ENCODE data around the gene CDC20.

Gene CDC20

GRCh38 chr1:43317817-43318471, 40.8 kb upstream of the CDC20 start:
- Histone ChIP-seq H3K4me3 (ENCODE audit: low read length) (no peak overlapping the region), H3K36me3 (ENCODE audit: insufficient read depth, low read length) (no peaks in the 10 kb centered on the region), H3K27ac (ENCODE audit: low read depth, low read length) (no peak overlapping the region), H3K27me3 (ENCODE audit: insufficient read depth, low read length) (no peaks in the 10 kb centered on the region), H3K9me3 (ENCODE audit: insufficient read depth, low read depth, low read length) (no peaks in the 10 kb centered on the region), H3K9ac (ENCODE audit: low read depth, low read length) (no peak overlapping the region), H3K4me1 (ENCODE audit: insufficient read depth, low read length) (no peaks in the 10 kb centered on the region)
- 91% methylated on average over 15 of the region's 15 CpGs for WGBS

- no peak overlapping the region for H3K9ac ChIP-seq (ENCODE audit: low read depth, low read length)
- H3K27me3 ChIP-seq (ENCODE audit: insufficient read depth, low read length), result no peaks in the 10 kb centered on the region
- no peaks in the 10 kb centered on the region for H3K4me1 ChIP-seq (ENCODE audit: insufficient read depth, low read length)
- H3K27ac ChIP-seq (ENCODE audit: low read depth, low read length), result no peak overlapping the region
- no peaks in the 10 kb centered on the region for H3K9me3 ChIP-seq (ENCODE audit: insufficient read depth, low read depth, low read length)
- H3K36me3 ChIP-seq (ENCODE audit: insufficient read depth, low read length), result no peaks in the 10 kb centered on the region
- WGBS, result 89% methylated on average over 4 of the region's 4 CpGs
- no peak overlapping the region for H3K4me3 ChIP-seq (ENCODE audit: low read length)
Measured at GRCh38 chr1:43318831-43319230, 40.0 kb upstream of the CDC20 start.

DNA sequence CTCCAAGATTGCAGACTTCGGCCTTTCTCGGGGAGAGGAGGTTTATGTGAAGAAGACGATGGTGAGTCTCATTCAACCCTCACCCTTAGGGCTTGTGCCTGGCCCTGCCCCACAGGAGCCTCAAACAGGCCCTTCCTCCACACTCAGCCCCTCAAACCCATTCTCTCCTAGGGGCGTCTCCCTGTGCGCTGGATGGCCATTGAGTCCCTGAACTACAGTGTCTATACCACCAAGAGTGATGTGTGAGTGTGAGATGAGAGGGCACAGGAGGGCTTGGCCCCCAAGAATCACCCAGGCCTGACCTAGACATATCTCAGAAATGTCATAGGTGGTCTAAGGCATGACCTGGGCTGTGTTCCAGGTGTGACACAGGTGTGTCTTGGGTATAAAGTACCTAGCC, 39.5 kb upstream of the CDC20 start:
- H3K27me3 ChIP-seq (ENCODE audit: insufficient read depth, low read length), result no peaks in the 10 kb centered on the region
- 100% methylated on average over 3 of the region's 5 CpGs for WGBS
- peaks cover under 1% of the 10 kb centered on the region; the same call in 1 of the 2 replicates for H3K4me1 ChIP-seq (ENCODE audit: insufficient read depth, low read length)
- no peak overlapping the region for H3K4me3 ChIP-seq (ENCODE audit: low read length)
- H3K9me3 ChIP-seq (ENCODE audit: insufficient read depth, low read depth, low read length), result no peaks in the 10 kb centered on the region
- H3K36me3 ChIP-seq (ENCODE audit: insufficient read depth, low read length), result no peaks in the 10 kb centered on the region
- H3K9ac ChIP-seq (ENCODE audit: low read depth, low read length), result no peak overlapping the region
- no peak overlapping the region for H3K27ac ChIP-seq (ENCODE audit: low read depth, low read length)

DNA sequence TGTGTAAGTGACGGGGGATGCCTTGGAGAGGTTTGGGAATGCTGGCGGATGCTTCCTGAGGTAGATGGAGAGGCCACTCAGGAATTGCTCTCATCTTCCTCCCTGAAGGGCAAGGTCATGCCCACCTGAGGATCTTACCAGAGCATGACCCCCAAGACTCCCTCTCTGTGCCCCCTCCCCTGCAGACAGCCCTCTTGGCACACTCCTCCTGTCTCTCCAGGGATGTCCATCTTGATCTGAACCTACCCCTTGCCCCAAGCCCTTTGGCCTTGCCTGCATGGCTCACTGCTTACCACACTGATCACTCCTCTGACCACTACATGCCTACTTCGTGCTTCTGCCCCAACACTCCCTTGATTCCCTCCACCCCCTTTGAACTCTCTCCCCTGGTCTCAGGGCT, 39.0 kb upstream of the CDC20 start:
- Histone ChIP-seq H3K9me3 (ENCODE audit: insufficient read depth, low read depth, low read length) (no peaks in the 10 kb centered on the region), H3K27ac (ENCODE audit: low read depth, low read length) (no peak overlapping the region), H3K4me3 (ENCODE audit: low read length) (no peak overlapping the region), H3K36me3 (ENCODE audit: insufficient read depth, low read length) (no peaks in the 10 kb centered on the region), H3K9ac (ENCODE audit: low read depth, low read length) (no peak overlapping the region), H3K4me1 (ENCODE audit: insufficient read depth, low read length) (peaks cover 5% of the 10 kb centered on the region; the same call in 1 of the 2 replicates), H3K27me3 (ENCODE audit: insufficient read depth, low read length) (no peaks in the 10 kb centered on the region)
- 92% methylated on average over 3 of the region's 3 CpGs for WGBS

- H3K27me3 ChIP-seq (ENCODE audit: insufficient read depth, low read length), result no peaks in the 10 kb centered on the region
- H3K4me3 ChIP-seq (ENCODE audit: low read length), result no peak overlapping the region
- H3K9ac ChIP-seq (ENCODE audit: low read depth, low read length), result no peak overlapping the region
- no peak overlapping the region for H3K27ac ChIP-seq (ENCODE audit: low read depth, low read length)
- peaks cover 12% of the 10 kb centered on the region; the same call in 1 of the 2 replicates for H3K9me3 ChIP-seq (ENCODE audit: insufficient read depth, low read depth, low read length)
- no peaks in the 10 kb centered on the region for H3K36me3 ChIP-seq (ENCODE audit: insufficient read depth, low read length)
- peaks cover 8% of the 10 kb centered on the region; the same call in 1 of the 2 replicates for H3K4me1 ChIP-seq (ENCODE audit: insufficient read depth, low read length)
- 91% methylated on average over 16 of the region's 16 CpGs for WGBS
Measured at GRCh38 chr1:43321331-43321891, 37.4 kb upstream of the CDC20 start.

- peaks cover 17% of the 10 kb centered on the region; the same call in 1 of the 2 replicates for H3K9me3 ChIP-seq (ENCODE audit: insufficient read depth, low read depth, low read length)
- no peak overlapping the region for H3K9ac ChIP-seq (ENCODE audit: low read depth, low read length)
- H3K4me3 ChIP-seq (ENCODE audit: low read length), result no peak overlapping the region
- H3K36me3 ChIP-seq (ENCODE audit: insufficient read depth, low read length), result no peaks in the 10 kb centered on the region
- peaks cover 8% of the 10 kb centered on the region; the same call in 1 of the 2 replicates for H3K4me1 ChIP-seq (ENCODE audit: insufficient read depth, low read length)
- WGBS, result 96% methylated on average over 5 of the region's 5 CpGs
- no peaks in the 10 kb centered on the region for H3K27me3 ChIP-seq (ENCODE audit: insufficient read depth, low read length)
- H3K27ac ChIP-seq (ENCODE audit: low read depth, low read length), result no peak overlapping the region
Measured at GRCh38 chr1:43322506-43322905, 36.3 kb upstream of the CDC20 start.

GRCh38 chr1:43324810-43325209, 34.0 kb upstream of the CDC20 start:
- Histone ChIP-seq H3K4me1 (ENCODE audit: insufficient read depth, low read length) (peaks cover 9% of the 10 kb centered on the region; the same call in 1 of the 2 replicates), H3K9me3 (ENCODE audit: insufficient read depth, low read depth, low read length) (peaks cover 27% of the 10 kb centered on the region; the same call in 1 of the 2 replicates), H3K27me3 (ENCODE audit: insufficient read depth, low read length) (no peaks in the 10 kb centered on the region), H3K27ac (ENCODE audit: low read depth, low read length) (no peak overlapping the region), H3K36me3 (ENCODE audit: insufficient read depth, low read length) (no peaks in the 10 kb centered on the region), H3K4me3 (ENCODE audit: low read length) (no peak overlapping the region), H3K9ac (ENCODE audit: low read depth, low read length) (no peak overlapping the region)
- 91% methylated on average over 1 of the region's 1 CpG for WGBS

- Histone ChIP-seq H3K4me1 (ENCODE audit: insufficient read depth, low read length) (peaks cover 12% of the 10 kb centered on the region; the same call in 1 of the 2 replicates), H3K27ac (ENCODE audit: low read depth, low read length) (no peak overlapping the region), H3K9me3 (ENCODE audit: insufficient read depth, low read depth, low read length) (peaks cover 27% of the 10 kb centered on the region; the same call in 1 of the 2 replicates), H3K27me3 (ENCODE audit: insufficient read depth, low read length) (no peaks in the 10 kb centered on the region), H3K4me3 (ENCODE audit: low read length) (no peak overlapping the region), H3K36me3 (ENCODE audit: insufficient read depth, low read length) (no peaks in the 10 kb centered on the region), H3K9ac (ENCODE audit: low read depth, low read length) (no peak overlapping the region)
Measured at GRCh38 chr1:43325381-43325780, 33.4 kb upstream of the CDC20 start.

- H3K9me3 ChIP-seq (ENCODE audit: insufficient read depth, low read depth, low read length), result peaks cover 27% of the 10 kb centered on the region; the same call in 1 of the 2 replicates
- no peaks in the 10 kb centered on the region for H3K36me3 ChIP-seq (ENCODE audit: insufficient read depth, low read length)
- WGBS, result no CpG with 5 or more reads among the region's 1 CpG
- H3K9ac ChIP-seq (ENCODE audit: low read depth, low read length), result no peak overlapping the region
- peaks cover 12% of the 10 kb centered on the region; the same call in 1 of the 2 replicates for H3K4me1 ChIP-seq (ENCODE audit: insufficient read depth, low read length)
- H3K27ac ChIP-seq (ENCODE audit: low read depth, low read length), result no peak overlapping the region
- H3K4me3 ChIP-seq (ENCODE audit: low read length), result no peak overlapping the region
- no peaks in the 10 kb centered on the region for H3K27me3 ChIP-seq (ENCODE audit: insufficient read depth, low read length)
Measured at GRCh38 chr1:43327549-43328292, 31.1 kb upstream of the CDC20 start.

- Histone ChIP-seq H3K27me3 (ENCODE audit: insufficient read depth, low read length) (no peaks in the 10 kb centered on the region), H3K27ac (ENCODE audit: low read depth, low read length) (no peak overlapping the region), H3K4me3 (ENCODE audit: low read length) (no peak overlapping the region), H3K9ac (ENCODE audit: low read depth, low read length) (no peak overlapping the region), H3K4me1 (ENCODE audit: insufficient read depth, low read length) (peaks cover 4% of the 10 kb centered on the region; the same call in 1 of the 2 replicates), H3K36me3 (ENCODE audit: insufficient read depth, low read length) (no peaks in the 10 kb centered on the region), H3K9me3 (ENCODE audit: insufficient read depth, low read depth, low read length) (peaks cover 25% of the 10 kb centered on the region; the same call in 1 of the 2 replicates)
- 56% methylated on average over 6 of the region's 6 CpGs for WGBS
Measured at GRCh38 chr1:43329995-43330751, 28.6 kb upstream of the CDC20 start.
